ENCODE results near the gene RNASE8.
"Not testable (repeated sequence)": the region's sequence is repeated elsewhere in the genome, so short reads cannot be mapped to it uniquely, and the experiment has no call there.

The RNASE8 gene

GRCh38 chr14:21057803-21058675 lies at the start of gene RNASE8:
RNASE8 (plus strand) TSS chr14:21057822; CDS start chr14:21057893, 71 bp downstream.
- no peak for DNase-seq

GRCh38 chr14:21009721-21010120 lies 47.9 kb upstream of the RNASE8 start:
- DNase-seq: not testable (repeated sequence)

GRCh38 chr14:21011136-21011535 lies 46.5 kb upstream of the RNASE8 start:
- DNase-seq: no peak

GRCh38 chr14:21014761-21015190 lies 42.8 kb upstream of the RNASE8 start:
- DNase-seq: peak; percentile 59 to 75

- no peak for DNase-seq
These were observed 42.3 kb upstream of the RNASE8 start for GRCh38 chr14:21015312-21015711.

- DNase-seq: no peak
These were observed 41.0 kb upstream of the RNASE8 start for GRCh38 chr14:21016413-21017190.

GRCh38 chr14:21017528-21018245 lies 39.9 kb upstream of the RNASE8 start:
- no peak for DNase-seq

- no peak for DNase-seq
These were observed 39.3 kb upstream of the RNASE8 start for GRCh38 chr14:21018286-21018685.

GRCh38 chr14:21018781-21019180 lies 38.8 kb upstream of the RNASE8 start:
- DNase-seq: no peak

GRCh38 chr14:21019366-21019765 lies 38.3 kb upstream of the RNASE8 start:
- no peak for DNase-seq

- DNase-seq: no peak
These were observed 36.6 kb upstream of the RNASE8 start for GRCh38 chr14:21020977-21021545.

- DNase-seq: no peak
These were observed 34.9 kb upstream of the RNASE8 start for GRCh38 chr14:21022686-21023085.

- no peak for DNase-seq
These were observed 34.4 kb upstream of the RNASE8 start for GRCh38 chr14:21023174-21023573.

- DNase-seq: no peak
These were observed 33.6 kb upstream of the RNASE8 start for GRCh38 chr14:21023817-21024584.

- DNase-seq: no peak
These were observed 32.8 kb upstream of the RNASE8 start, which contains the start of gene NDRG2 for GRCh38 chr14:21024585-21025370. NDRG2 (minus strand) TSS chr14:21025061; CDS start chr14:21023315, 1,746 bp downstream.

GRCh38 chr14:21025371-21026273 lies 32.0 kb upstream of the RNASE8 start:
- DNase-seq: no peak

- no peak for DNase-seq
These were observed 31.2 kb upstream of the RNASE8 start for GRCh38 chr14:21026274-21026987.

- DNase-seq: no peak
These were observed 30.7 kb upstream of the RNASE8 start for GRCh38 chr14:21026988-21027315.

- DNase-seq: no peak
These were observed 27.7 kb upstream of the RNASE8 start, which contains the start of gene TPPP2 for GRCh38 chr14:21029917-21030316. TPPP2 (plus strand) TSS chr14:21030217; CDS start chr14:21030582, 365 bp downstream.

Data from NCI-H1930 (cell line).